Sigmoid colon (tissue), 7 donors: ENCODE measurements around the gene LRRC57. TPM values are rescaled to one million over a fixed set of nuclear protein-coding genes. Genes with fewer than 3 reads are reported as not detected.

Experiments
- DNase-seq: peaks from one replicate; pipeline ENCODE4 v3.0.0-alpha.2; 2019
- H3K27ac ChIP-seq, 4 donors: fragments of 200-600 bp; sonication (generic); one replicate each; pipeline ENCODE4 v1.5.1; 2016 to 2019; ENCODE audit warnings: mild to moderate bottlenecking in 1 of 4
- H3K27me3 ChIP-seq, 3 donors: fragments of 200-600 bp; sonication (generic); one replicate each; pipeline ENCODE4 v1.5.1; 2019; ENCODE audit warnings: mild to moderate bottlenecking in 1 of 3
- H3K36me3 ChIP-seq, 4 donors: fragments of 200-600 bp; sonication (generic); one replicate each; pipeline ENCODE4 v1.5.1; 2016 to 2019
- H3K4me1 ChIP-seq, 4 donors: fragments of 200-600 bp; sonication (generic); one replicate each; pipeline ENCODE4 v1.5.1; 2017 to 2019
- H3K4me3 ChIP-seq, 4 donors: fragments of 200-600 bp; sonication (generic); one replicate each; pipeline ENCODE4 v1.5.1; 2017 to 2019; ENCODE audit warnings: mild to moderate bottlenecking in 2 of 4, moderate library complexity in 1 of 4
- H3K9me3 ChIP-seq, 4 donors: fragments of 200-600 bp in 3 of 4; sonication (generic) in 3 of 4; one replicate each; pipeline versions ENCODE4 v1.5.1 to v1.6.1; 2013 to 2019
- CTCF ChIP-seq, 4 experiments: fragments of 450-650 bp in 3 of 4; fragments of 200-600 bp in 1 of 4; IDR thresholded peaks; one replicate each; pipeline ENCODE4 v1.5.1; 2016 to 2019; ENCODE audit warnings: antibody characterized with exemption in 4 of 4, mild to moderate bottlenecking in 3 of 4, moderate library complexity in 2 of 4
- EP300 ChIP-seq, 4 donors: sonication (generic); formaldehyde crosslinking; IDR thresholded peaks; one replicate each; pipeline ENCODE4 v1.6.1; 2017; ENCODE audit warnings: antibody characterized with exemption in 4 of 4
- POLR2A ChIP-seq, 2 donors: fragments of 450-650 bp; IDR thresholded peaks; one replicate each; pipeline ENCODE4 v1.6.1; 2016; ENCODE audit warnings: antibody characterized with exemption in 2 of 2, mild to moderate bottlenecking in 2 of 2, moderate library complexity in 2 of 2
- POLR2AphosphoS5 ChIP-seq, 4 donors: sonication (generic); formaldehyde crosslinking; IDR thresholded peaks; one replicate each; pipeline ENCODE4 v1.6.1; 2017; ENCODE audit warnings: antibody characterized with exemption in 4 of 4
- WGBS, 2 donors: extraction: QIAGEN DNeasy Blood & Tissue Kit; methylation state at CpG; one replicate each; pipeline ENCODE4 v1.1.7; 2013; 5-methylcytosine and 5-hydroxymethylcytosine counted together
- intact Hi-C: fragments of 100-400 bp; cut with DNase I; formaldehyde crosslinking; loops from one replicate; pipeline ENCODE4 v1.15.1; 2023
- polyA plus RNA-seq, 3 donors: library from polyadenylated mRNA; stranded (reverse); fragments of 200-250 nt; gene quantifications; one replicate each; pipeline ENCODE4 v1.2.3, GENCODE V29; 2013
- total RNA-seq, 4 donors: library from RNA; depleted of rRNA; stranded (reverse); fragments of >200 nt; gene quantifications; one replicate each; pipeline ENCODE4 v1.1.0, GENCODE V29; 2016
- donor health status: healthy with polysubstance abuse.
- donor health status: Bipolar disorder and iron deficiency.
- donor health status: healthy.

LRRC57 gene
- total and polyA plus RNA-seq, 7 donors = 8.4 to 24.6 (median 11.5) TPM

- Histone ChIP-seq H3K4me1 (peaks cover 0 to 51% (median 35%) of the 10 kb centered on the region in 4 donors), H3K9me3 (no peaks in the 10 kb centered on the region), H3K27me3 (no peaks in the 10 kb centered on the region), H3K27ac (no peak overlapping the region), H3K36me3 (no peaks in the 10 kb centered on the region), H3K4me3 (no peak overlapping the region)
- intact Hi-C loops = no loop called here
- WGBS, 2 donors = 77 to 85% methylated on average over 1 of the region's 1 CpG
- DNase-seq = no peak
- TF ChIP-seq EP300 (IDR thresholded peaks at IDR 0.05) = no peak
- TF ChIP-seq POLR2AphosphoS5 (IDR thresholded peaks at IDR 0.05) = no peak
- TF ChIP-seq CTCF (IDR thresholded peaks at IDR 0.05) = no peak
- TF ChIP-seq POLR2A (IDR thresholded peaks at IDR 0.05) = no peak
Measured at GRCh38 chr15:42503825-42504224, 44.8 kb downstream of the LRRC57 start.

- TF ChIP-seq POLR2AphosphoS5 (IDR thresholded peaks at IDR 0.05) = no peak
- no peak for TF ChIP-seq POLR2A (IDR thresholded peaks at IDR 0.05)
- TF ChIP-seq CTCF (IDR thresholded peaks at IDR 0.05) = no peak
- TF ChIP-seq EP300 (IDR thresholded peaks at IDR 0.05) = no peak
- no peak overlapping the region for H3K27ac ChIP-seq
- H3K9me3 ChIP-seq = no peaks in the 10 kb centered on the region
- intact Hi-C loops = no loop called here
- H3K27me3 ChIP-seq = no peaks in the 10 kb centered on the region
- WGBS, 2 donors = 86 to 89% methylated on average over 4 of the region's 4 CpGs
- H3K36me3 ChIP-seq = no peaks in the 10 kb centered on the region
- peaks cover 0 to 40% (median 27%) of the 10 kb centered on the region in 4 donors for H3K4me1 ChIP-seq
- DNase-seq = no peak
- H3K4me3 ChIP-seq = no peak overlapping the region
Measured at GRCh38 chr15:42502477-42502876, 46.1 kb downstream of the LRRC57 start.

GRCh38 chr15:42499858-42500609 is 48.6 kb downstream of the LRRC57 start:
- no peak overlapping the region for H3K4me3 ChIP-seq
- DNase-seq = no peak
- intact Hi-C loops = loop anchor here (5.0 kb wide), 1 partner anchor 47 kb away; the partner anchor contains the start of genes HAUS2 and LRRC57
- H3K36me3 ChIP-seq = no peaks in the 10 kb centered on the region
- TF ChIP-seq EP300 (IDR thresholded peaks at IDR 0.05) (no peak), CTCF (IDR thresholded peaks at IDR 0.05) (no peak)
- peaks cover 0 to 46% (median 30%) of the 10 kb centered on the region in 4 donors for H3K4me1 ChIP-seq
- H3K9me3 ChIP-seq = no peaks in the 10 kb centered on the region
- H3K27me3 ChIP-seq = no peaks in the 10 kb centered on the region
- peak overlapping the region; percentile 36 to 65 (median 52) for H3K27ac ChIP-seq
- WGBS, 2 donors = 83 to 85% methylated on average over 12 of the region's 12 CpGs

GRCh38 chr15:42498212-42499068 is 50.2 kb downstream of the LRRC57 start:
- Histone ChIP-seq H3K4me3 (no peak overlapping the region), H3K36me3 (no peaks in the 10 kb centered on the region), H3K27ac (peak overlapping the region; percentile 36 to 65 (median 52)), H3K27me3 (no peaks in the 10 kb centered on the region), H3K4me1 (peaks cover 0 to 49% (median 38%) of the 10 kb centered on the region in 4 donors), H3K9me3 (no peaks in the 10 kb centered on the region)
- 73 to 81% methylated on average over 6 of the region's 6 CpGs for WGBS, 2 donors
- intact Hi-C loops = loop anchor here (5.0 kb wide), 1 partner anchor 49 kb away; the partner anchor contains the start of genes HAUS2 and LRRC57
- no peak for DNase-seq
- TF ChIP-seq POLR2AphosphoS5 (IDR thresholded peaks at IDR 0.05) = no peak
- no peak for TF ChIP-seq CTCF (IDR thresholded peaks at IDR 0.05)
- no peak for TF ChIP-seq EP300 (IDR thresholded peaks at IDR 0.05)
